Measurements from ENCODE around the gene IFIT3. TPM values are rescaled to one million over a fixed set of nuclear protein-coding genes. Genes with fewer than 3 reads are reported as not detected.

Gene IFIT3
- total RNA-seq, 1 donor from 2014 or later: 0.91 TPM

DNA sequence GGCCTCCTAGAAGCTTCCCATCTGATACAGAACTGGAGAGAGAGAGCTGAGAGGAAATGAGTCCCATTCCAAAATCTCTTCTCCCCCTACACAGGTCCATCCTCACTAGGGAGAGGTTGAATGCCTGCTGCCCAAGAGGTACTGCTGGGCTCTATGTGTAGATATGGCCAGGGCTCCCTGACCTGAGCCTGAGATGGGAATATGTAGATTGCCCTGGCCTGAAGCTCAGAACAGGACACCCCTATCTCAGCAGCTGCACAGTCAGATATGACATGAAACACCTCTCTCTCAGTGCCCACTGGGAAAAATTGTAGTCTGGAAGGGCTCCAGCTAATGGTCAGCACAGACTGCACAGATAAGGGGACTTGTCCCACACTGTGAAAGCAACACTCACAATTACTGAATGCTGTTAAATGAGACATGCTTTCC lies 46.9 kb downstream of the IFIT3 start:
- intact Hi-C loops (cut with micrococcal nuclease): no loop called here
- H3K9me3 Mint-ChIP-seq: no peaks in the 10 kb centered on the region
- no peak for DNase-seq (ENCODE audit: low spot score)
- no peaks in the 10 kb centered on the region for H3K36me3 Mint-ChIP-seq (ENCODE audit: low read depth)
- no peak overlapping the region for H3K4me3 Mint-ChIP-seq
- H3K27me3 Mint-ChIP-seq (ENCODE audit: insufficient read depth): peaks cover 38% of the 10 kb centered on the region
- no peaks in the 10 kb centered on the region for H3K4me1 Mint-ChIP-seq (ENCODE audit: low read depth)
- no peak overlapping the region for H3K27ac Mint-ChIP-seq

DNA sequence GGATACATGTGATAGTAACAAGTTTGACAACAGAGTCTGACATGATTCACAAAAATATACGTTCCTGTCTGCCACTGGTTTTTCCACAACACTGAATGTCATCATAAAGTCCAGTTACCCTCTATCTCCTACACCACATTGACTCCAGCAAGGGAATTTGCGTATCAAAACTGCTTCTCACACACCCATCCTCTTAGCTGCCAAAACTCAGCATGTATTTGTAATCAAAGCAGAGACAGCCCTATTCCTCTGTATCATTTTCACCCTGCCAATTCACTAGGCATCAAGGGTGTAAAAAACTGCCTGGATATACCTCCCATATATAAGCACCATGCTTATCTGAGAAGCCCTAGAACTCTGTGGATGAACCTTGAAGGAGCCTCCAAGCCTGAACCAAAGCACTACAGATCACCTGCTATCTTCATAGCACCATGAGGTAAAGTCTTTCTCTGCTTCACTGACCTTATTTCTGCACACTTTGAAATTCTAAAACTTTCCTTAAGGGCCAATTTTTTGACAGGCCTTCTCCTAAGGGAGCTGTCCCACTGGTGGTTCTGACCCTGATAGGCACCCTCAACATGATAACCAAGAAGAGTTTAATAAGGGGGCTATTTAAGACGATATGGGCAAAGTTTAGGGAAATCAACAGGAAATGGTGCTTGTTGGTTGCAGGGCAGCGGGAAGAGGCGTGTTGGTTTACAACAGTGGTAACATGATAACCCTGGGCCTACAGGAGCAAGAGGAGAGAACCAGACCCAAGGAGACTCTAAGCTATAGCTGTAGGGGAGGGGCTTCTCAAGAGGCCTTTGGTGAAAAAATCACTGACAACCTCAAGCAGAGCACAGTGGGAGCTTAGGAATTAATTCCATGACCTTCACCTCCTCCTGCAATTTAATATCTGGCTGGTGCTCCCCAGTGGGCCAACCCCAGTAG lies 50.2 kb downstream of the IFIT3 start, which contains the start of gene IFIT1B:
TSS of gene IFIT1B (plus strand) at position 352 of the 933 bp plus-strand sequence. CDS start at position 432, 80 bp downstream.
- H3K36me3 Mint-ChIP-seq (ENCODE audit: low read depth): no peaks in the 10 kb centered on the region
- H3K9me3 Mint-ChIP-seq: no peaks in the 10 kb centered on the region
- H3K4me3 Mint-ChIP-seq: no peak within 1 kb of the TSS
- H3K4me1 Mint-ChIP-seq (ENCODE audit: low read depth): no peaks in the 10 kb centered on the region
- DNase-seq (ENCODE audit: low spot score): no peak
- peaks cover 24% of the 10 kb centered on the region for H3K27me3 Mint-ChIP-seq (ENCODE audit: insufficient read depth)
- H3K27ac Mint-ChIP-seq: no peak within 1 kb of the TSS
- intact Hi-C loops (cut with micrococcal nuclease): no loop called here

DNA sequence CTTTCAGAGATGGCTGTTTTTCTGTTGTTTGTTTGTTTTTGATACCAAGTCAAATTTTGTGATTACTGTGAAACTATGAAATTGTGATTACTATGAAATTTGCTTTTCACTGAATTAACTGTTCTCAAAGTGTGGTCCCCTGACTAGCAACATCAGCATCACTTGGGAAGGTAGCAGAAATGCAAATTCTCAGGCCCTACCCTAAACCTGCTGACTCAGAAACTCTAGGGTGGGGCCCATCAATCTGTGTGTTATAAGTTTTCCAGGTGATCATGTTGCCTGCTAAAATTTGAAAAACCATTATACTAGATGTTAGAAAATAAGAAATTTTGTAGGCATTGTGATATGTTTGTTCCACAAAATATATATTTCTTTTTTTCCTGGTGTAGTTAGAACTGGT lies 51.3 kb downstream of the IFIT3 start:
- Mint-ChIP-seq H3K4me3 (no peak overlapping the region), H3K4me1 (ENCODE audit: low read depth) (no peaks in the 10 kb centered on the region), H3K9me3 (no peaks in the 10 kb centered on the region), H3K36me3 (ENCODE audit: low read depth) (no peaks in the 10 kb centered on the region), H3K27me3 (ENCODE audit: insufficient read depth) (peaks cover 23% of the 10 kb centered on the region), H3K27ac (no peak overlapping the region)
- intact Hi-C loops (cut with micrococcal nuclease): no loop called here
- no peak for DNase-seq (ENCODE audit: low spot score)

DNA sequence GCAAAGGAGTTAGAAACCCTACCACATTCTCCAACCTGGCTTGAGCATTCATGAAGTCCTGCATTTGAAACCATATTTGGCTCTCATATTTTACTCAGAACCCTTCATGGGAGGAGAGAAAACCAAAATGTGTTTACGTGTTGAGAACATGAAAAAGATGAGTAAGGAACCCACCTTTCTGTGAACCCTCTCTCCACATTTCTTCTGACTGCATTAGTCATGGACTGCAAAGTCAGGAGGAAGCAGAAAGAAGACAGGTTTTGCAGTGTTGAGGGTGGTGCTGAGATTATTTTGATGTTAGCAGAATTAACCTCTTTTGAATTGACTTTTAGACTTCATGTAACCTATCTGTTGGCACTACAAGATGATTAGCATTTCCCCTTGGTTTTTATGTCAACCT lies 55.0 kb downstream of the IFIT3 start:
- no peaks in the 10 kb centered on the region for H3K36me3 Mint-ChIP-seq (ENCODE audit: low read depth)
- intact Hi-C loops (cut with micrococcal nuclease): no loop called here
- peaks cover 24% of the 10 kb centered on the region for H3K27me3 Mint-ChIP-seq (ENCODE audit: insufficient read depth)
- H3K9me3 Mint-ChIP-seq: no peaks in the 10 kb centered on the region
- H3K4me1 Mint-ChIP-seq (ENCODE audit: low read depth): no peaks in the 10 kb centered on the region
- DNase-seq (ENCODE audit: low spot score): no peak
- H3K4me3 Mint-ChIP-seq: no peak overlapping the region
- no peak overlapping the region for H3K27ac Mint-ChIP-seq

DNA sequence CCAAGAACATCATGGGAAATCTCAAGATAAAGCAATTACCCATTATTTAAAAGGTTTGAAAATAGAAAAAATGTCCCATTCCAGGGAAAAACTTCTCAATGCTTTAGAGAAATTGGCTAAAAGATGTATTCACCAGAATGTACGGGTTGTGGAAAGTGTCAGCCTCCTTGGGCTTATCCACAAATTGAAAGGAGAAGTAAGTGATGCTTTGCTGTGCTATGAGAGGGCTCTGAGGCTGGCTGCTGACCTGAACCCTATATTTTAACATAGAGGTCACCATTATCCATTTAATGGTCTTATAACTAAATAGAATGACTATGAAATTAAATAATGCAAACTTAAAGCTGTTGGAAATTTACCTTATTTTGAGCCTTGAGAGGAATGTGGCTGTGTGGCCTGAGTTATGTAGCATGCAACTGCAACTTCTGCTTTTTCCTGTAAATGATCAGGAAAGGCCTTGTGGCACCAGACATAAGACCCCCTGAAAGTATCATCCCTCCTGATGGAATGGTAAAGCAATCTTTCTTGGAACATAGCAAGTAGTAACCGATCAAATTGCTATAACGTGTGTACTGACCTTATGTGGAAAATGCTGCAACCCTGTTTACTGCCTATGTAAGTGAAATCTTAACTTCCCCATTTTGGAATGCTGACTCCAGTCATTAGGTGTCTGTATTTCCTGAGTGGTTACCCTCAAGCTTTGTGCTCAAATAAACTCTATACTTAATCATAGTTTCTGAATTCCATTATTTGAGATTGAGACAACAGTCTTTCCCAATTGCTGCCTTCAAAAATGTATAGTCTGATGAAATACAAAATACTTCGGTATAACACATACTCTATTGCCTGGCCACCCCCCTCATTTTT lies 56.9 kb downstream of the IFIT3 start:
- H3K27me3 Mint-ChIP-seq (ENCODE audit: insufficient read depth): peaks cover 22% of the 10 kb centered on the region
- intact Hi-C loops (cut with micrococcal nuclease): no loop called here
- H3K9me3 Mint-ChIP-seq: no peaks in the 10 kb centered on the region
- DNase-seq (ENCODE audit: low spot score): no peak
- H3K4me1 Mint-ChIP-seq (ENCODE audit: low read depth): no peaks in the 10 kb centered on the region
- no peaks in the 10 kb centered on the region for H3K36me3 Mint-ChIP-seq (ENCODE audit: low read depth)
- H3K27ac Mint-ChIP-seq: no peak overlapping the region
- no peak overlapping the region for H3K4me3 Mint-ChIP-seq

DNA sequence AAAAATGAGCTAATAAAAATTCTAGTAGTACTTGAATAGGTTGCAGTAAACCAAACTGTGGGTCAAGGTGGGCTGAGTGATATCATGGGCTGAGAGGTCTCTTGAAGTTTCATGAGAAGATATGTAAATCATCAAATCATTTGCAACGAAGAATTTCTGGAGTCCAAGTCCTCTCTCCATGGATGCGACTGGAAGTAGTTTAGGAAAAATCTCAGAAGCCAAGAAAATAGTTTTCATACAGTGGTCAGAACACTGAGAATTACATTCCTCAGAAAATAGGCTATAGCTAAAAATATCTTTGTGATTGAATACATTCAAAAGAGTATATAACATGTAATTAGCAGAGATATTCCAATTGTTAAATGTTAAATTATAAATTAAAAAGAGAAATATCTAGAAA lies 61.0 kb downstream of the IFIT3 start:
- Mint-ChIP-seq H3K9me3 (no peaks in the 10 kb centered on the region), H3K36me3 (ENCODE audit: low read depth) (no peaks in the 10 kb centered on the region), H3K4me1 (ENCODE audit: low read depth) (peaks cover 19% of the 10 kb centered on the region), H3K27me3 (ENCODE audit: insufficient read depth) (peaks cover 20% of the 10 kb centered on the region), H3K4me3 (no peak overlapping the region), H3K27ac (no peak overlapping the region)
- DNase-seq (ENCODE audit: low spot score): no peak
- intact Hi-C loops (cut with micrococcal nuclease): no loop called here

DNA sequence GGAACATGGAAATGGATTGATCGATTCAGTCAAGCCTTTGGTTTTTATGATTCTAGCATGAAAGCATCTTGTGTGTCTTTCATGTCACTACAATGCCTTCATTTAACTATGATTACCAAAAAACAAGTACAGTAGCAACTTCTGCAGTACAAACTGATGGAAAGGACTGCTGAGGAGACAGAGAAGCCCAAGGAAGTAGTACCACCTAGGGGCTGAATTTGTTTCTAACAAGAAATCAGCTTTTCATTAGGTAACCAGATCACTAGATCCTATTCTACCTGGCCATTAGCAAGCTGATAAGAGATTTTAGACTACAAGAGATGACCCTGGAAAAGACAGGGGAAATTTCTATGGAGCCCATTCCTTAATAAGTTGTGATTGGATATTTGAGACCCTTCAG lies 61.5 kb downstream of the IFIT3 start:
- Mint-ChIP-seq H3K36me3 (ENCODE audit: low read depth) (no peaks in the 10 kb centered on the region), H3K27ac (no peak overlapping the region), H3K27me3 (ENCODE audit: insufficient read depth) (peaks cover 17% of the 10 kb centered on the region), H3K9me3 (no peaks in the 10 kb centered on the region), H3K4me3 (no peak overlapping the region), H3K4me1 (ENCODE audit: low read depth) (peaks cover 23% of the 10 kb centered on the region)
- no peak for DNase-seq (ENCODE audit: low spot score)
- intact Hi-C loops (cut with micrococcal nuclease): no loop called here

Other genes starting within 250 kb of the IFIT3 start
- gene CH25H, start 120.7 kb upstream of the IFIT3 start, total RNA-seq: not detected in 2 replicates
- 5.3 and 6.2 TPM in 2 replicates for gene LIPA, start 76.2 kb upstream of the IFIT3 start, total RNA-seq
- 0.34 and 0.47 TPM in 2 replicates for gene IFIT2, start 26.0 kb upstream of the IFIT3 start, total RNA-seq
- gene IFIT1B, start 50.1 kb downstream of the IFIT3 start, total RNA-seq: not detected in 2 replicates
- 0.39 and 0.59 TPM in 2 replicates for gene IFIT1, start 64.6 kb downstream of the IFIT3 start, total RNA-seq
- 8.7 TPM in 2 replicates for gene IFIT5, start 86.6 kb downstream of the IFIT3 start, total RNA-seq
- gene SLC16A12, start 207.6 kb downstream of the IFIT3 start, total RNA-seq: not detected in 2 replicates

Data from activated T-helper 1 cell treated with anti-CD3 and anti-CD28 coated beads, Interleukin-12 subunit alpha, Interleukin-12 subunit beta, Interleukin-2, Interleukin-4 antibody, amounts not matched to agents 30 ng/mL and 10 ng/mL and 1 ng/mL, durations not matched to agents 14 hours and 24 hours and 36 hours (primary cell).